Cortex of kidney (tissue), 1 donor: ENCODE results near the gene HK1.
"Not testable (repeated sequence)": the region's sequence is repeated elsewhere in the genome, so short reads cannot be mapped to it uniquely, and the experiment has no call there.

ENCODE experiments used
- DNase-seq: peaks from one replicate; lab custom pipeline; 2025; lab: John Stamatoyannopoulos, UW

HK1 gene

DNA sequence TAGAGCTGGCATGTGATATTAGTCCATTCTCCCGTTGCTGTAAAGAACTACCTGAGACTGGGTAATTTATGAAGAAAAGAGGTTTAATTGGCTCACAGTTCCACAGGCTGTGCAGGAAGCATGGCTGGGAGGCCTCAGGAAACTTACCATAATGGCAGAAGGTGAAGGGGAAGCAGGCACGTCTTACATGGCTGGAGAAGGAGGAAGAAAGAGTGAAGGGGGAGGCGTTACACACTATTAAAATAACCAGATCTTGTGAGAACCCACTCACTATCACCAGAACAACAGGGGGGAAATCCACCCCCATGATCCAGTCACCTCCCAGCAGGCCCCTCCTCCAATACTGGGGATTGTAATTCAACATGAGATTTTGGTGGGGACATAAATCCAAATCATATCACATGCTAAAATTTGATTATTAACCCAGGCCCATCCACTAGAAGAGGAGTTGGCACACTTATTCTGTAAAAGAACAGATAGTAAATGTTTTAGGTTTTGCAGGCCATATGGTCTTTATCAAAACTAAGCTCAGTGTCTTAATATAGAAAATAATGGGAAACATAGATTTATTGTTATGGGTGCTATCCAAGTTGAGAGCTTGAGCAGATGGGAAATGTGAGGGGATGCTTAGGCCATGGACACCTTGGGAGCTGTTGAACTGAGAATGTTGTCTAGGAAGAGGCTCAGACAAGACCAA, 18.6 kb upstream of the HK1 start:
- no peak for DNase-seq

GRCh38 chr10:69261184-69261583, 17.1 kb upstream of the HK1 start:
- DNase-seq = no peak

- DNase-seq = no peak
Measured at GRCh38 chr10:69262292-69262751, 16.0 kb upstream of the HK1 start.

- no peak for DNase-seq
Measured at GRCh38 chr10:69265521-69265920, 12.8 kb upstream of the HK1 start.

- DNase-seq = no peak
Measured at GRCh38 chr10:69268761-69269416, 9.4 kb upstream of the HK1 start.

GRCh38 chr10:69269761-69270160, 8.5 kb upstream of the HK1 start:
- DNase-seq = no peak

- DNase-seq = no peak
Measured at GRCh38 chr10:69270990-69271389, 7.3 kb upstream of the HK1 start.

DNA sequence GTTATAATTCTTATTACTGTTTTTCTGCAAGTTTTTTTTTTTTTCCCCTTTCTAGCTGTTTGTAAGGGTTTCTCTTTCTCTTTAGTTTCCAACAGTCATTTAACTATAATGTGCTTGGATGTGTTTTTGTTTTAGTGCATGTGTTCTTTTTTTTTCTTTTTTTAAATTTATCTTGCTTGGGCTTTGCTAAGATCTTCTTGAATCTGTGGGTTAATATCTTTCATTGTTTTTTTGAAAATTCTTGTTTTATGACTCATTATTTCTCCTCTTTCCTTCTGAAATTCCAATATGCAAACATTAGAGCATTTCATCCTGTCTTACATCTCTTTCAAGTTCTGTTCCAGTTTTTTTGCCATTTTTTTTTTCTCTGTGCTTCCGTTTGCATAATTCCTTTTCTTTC, 5.7 kb upstream of the HK1 start:
- DNase-seq = no peak

GRCh38 chr10:69275444-69275843, 2.9 kb upstream of the HK1 start:
- no peak for DNase-seq

GRCh38 chr10:69276503-69276902, 1.8 kb upstream of the HK1 start:
- DNase-seq = no peak

DNA sequence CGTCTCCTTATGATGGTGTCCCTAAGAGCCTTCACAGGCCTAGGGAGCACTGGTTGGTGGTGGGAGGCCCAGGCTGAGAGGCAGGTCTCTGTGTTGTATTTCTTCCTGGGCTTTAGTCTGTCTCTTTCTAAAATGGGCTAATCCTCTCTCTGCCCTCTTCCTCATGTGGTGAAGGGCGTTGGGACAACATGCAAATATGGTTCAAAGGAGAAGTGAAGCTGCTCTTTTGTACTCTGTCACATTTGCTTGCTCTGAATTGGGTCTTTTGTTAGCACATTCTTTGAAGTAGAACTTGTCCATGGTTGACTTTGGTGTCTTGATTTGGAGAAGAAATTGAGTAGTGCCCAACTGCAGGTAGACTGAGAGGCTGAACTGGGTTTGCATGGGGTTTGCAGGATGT, 814 bp downstream of the HK1 start:
- no peak for DNase-seq

- no peak for DNase-seq
Measured at GRCh38 chr10:69281507-69282413, 3.5 kb downstream of the HK1 start.

DNA sequence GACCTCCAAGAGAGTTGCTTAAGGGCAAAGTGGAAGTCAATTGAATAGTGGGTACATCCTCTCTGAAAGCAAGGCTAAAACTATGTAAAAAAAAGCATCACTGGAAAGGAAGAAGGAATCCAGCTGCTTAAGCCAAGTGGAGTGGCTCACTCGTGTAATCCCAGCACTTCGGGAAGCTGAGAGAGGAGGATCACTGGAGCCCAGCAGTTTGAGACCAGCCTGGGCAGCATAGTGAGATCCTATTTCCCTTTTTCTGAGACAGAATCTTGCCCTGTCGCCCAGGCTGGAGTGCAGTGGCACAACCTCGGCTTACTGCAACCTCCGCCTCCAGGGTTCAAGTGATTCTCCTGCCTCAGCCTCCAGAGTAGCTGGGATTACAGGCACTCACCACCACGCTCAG, 6.1 kb downstream of the HK1 start:
- DNase-seq = not testable (repeated sequence)

- no peak for DNase-seq
Measured at GRCh38 chr10:69285699-69286098, 7.4 kb downstream of the HK1 start.

GRCh38 chr10:69287181-69287580, 8.9 kb downstream of the HK1 start:
- DNase-seq = no peak

- DNase-seq = no peak
Measured at GRCh38 chr10:69290993-69291392, 12.7 kb downstream of the HK1 start.

GRCh38 chr10:69292459-69292858, 14.2 kb downstream of the HK1 start:
- DNase-seq = no peak

GRCh38 chr10:69295027-69295636, 16.8 kb downstream of the HK1 start:
- no peak for DNase-seq

DNA sequence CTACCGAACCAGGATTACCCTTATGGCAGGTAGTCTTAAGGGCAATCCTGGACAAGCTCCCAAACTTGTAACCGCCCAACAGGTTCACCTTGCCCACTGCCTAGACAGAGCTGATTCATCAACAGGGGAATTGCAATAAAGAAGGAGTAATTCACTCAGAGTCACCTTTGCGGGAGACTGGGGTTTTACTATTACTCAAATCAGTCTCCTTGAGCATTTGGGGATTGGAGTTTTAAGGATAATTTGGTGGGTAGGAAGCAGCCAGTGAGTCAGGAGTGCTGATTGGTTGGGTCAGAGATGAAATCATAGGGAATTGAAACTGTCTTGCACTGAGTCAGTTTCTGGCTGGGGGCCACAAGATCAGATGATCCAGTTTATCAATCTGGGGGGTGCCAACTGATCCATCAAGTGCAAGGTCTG, 25.3 kb downstream of the HK1 start:
- DNase-seq = no peak

DNA sequence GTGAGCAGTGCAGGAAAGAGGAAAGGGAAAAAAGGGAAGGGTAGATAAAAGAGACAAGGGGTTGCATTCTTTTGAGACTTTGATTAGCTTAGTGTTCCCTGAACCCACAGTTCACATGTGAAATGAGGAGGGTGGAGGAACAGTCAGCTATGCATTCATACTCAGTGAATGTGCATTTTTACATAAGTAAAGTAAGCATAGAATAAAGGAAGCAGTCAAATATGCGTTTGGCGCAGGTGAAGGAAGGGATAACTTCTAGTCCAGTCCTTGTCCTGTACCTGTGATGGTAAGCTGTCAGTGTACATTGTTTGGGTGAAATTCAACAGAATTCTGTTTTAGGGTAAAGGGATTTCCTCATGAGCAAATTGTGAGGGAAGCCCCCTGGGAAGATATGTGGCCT, 28.1 kb downstream of the HK1 start:
- DNase-seq = no peak

DNA sequence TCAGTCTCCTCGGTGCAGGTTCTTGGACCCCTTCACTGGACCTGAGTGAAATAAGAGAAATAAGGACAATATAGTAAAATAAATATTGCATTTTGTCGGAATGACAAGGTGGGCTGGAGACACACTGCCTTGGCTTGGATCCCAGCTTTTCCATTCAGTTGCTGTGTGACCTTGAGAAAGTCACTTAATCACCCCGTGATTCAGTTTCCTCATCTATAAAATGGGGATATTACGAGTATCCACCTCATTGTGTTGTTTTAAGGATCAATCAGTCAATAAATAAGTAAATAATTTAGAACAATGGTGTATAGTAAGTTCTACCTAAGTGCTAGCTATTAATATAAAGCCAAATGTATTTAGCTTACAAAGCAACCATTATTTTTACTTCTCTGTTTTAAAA, 29.1 kb downstream of the HK1 start:
- no peak for DNase-seq

DNA sequence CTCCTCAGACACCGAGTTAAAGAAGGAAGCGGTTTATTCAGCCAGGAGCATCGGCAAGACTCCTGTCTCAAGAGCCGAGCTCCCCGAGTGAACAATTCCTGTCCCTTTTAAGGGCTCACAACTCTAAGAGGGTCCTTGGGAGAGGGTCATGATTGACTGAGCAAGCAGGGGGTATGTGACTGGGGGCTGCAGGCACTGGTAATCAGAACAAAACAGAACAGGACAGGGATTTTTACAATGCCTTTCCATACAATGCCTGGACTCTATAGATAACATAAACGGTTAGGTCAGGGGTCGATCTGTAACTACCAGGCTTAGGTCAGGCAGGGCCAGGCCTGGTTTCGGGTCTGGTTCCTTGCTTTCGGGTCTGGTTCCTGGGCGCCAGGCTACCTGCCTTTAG, 30.0 kb downstream of the HK1 start:
- not testable (repeated sequence) for DNase-seq
